GM18498 (cell line): ENCODE measurements around the gene C19orf25.

Experiments
- ATAC-seq: cut with Tn5 transposase; IDR thresholded peaks from one replicate; pipeline ENCODE4 v1.9.1; 2021; ENCODE audit warnings: mild to moderate bottlenecking, moderate library complexity; ENCODE audit not compliant: unreplicated experiment

Gene C19orf25

GRCh38 chr19:1434577-1435060 lies 44.4 kb downstream of the C19orf25 start:
- no peak for ATAC-seq

GRCh38 chr19:1434040-1434366 lies 45.0 kb downstream of the C19orf25 start:
- no peak for ATAC-seq

GRCh38 chr19:1433119-1434039 lies 45.6 kb downstream of the C19orf25 start:
- no peak for ATAC-seq

GRCh38 chr19:1432507-1432887 lies 46.5 kb downstream of the C19orf25 start:
- ATAC-seq: no peak

- no peak for ATAC-seq
Observed at GRCh38 chr19:1431759-1432506, 47.1 kb downstream of the C19orf25 start.

GRCh38 chr19:1430246-1430645 lies 48.8 kb downstream of the C19orf25 start:
- ATAC-seq: no peak

- no peak for ATAC-seq
Observed at GRCh38 chr19:1429750-1430149, 49.3 kb downstream of the C19orf25 start.

- no peak for ATAC-seq
Observed at GRCh38 chr19:1428738-1429391, 50.1 kb downstream of the C19orf25 start.

- no peak for ATAC-seq
Observed at GRCh38 chr19:1427221-1427920, 51.6 kb downstream of the C19orf25 start.

GRCh38 chr19:1426736-1427135 lies 52.3 kb downstream of the C19orf25 start:
- no peak for ATAC-seq

- ATAC-seq: no peak
Observed at GRCh38 chr19:1425902-1426301, 53.1 kb downstream of the C19orf25 start.

GRCh38 chr19:1425102-1425837 lies 53.7 kb downstream of the C19orf25 start:
- no peak for ATAC-seq

GRCh38 chr19:1424192-1424955 lies 54.6 kb downstream of the C19orf25 start:
- ATAC-seq: no peak

- ATAC-seq: no peak
Observed at GRCh38 chr19:1423436-1424191, 55.4 kb downstream of the C19orf25 start.
